ENCODE results near the gene KLF6. TPM values are rescaled to one million over a fixed set of nuclear protein-coding genes. Genes with fewer than 3 reads are reported as not detected.

Gene KLF6
- total RNA-seq, 1 donor from 2014 or later = 88.6 TPM

GRCh38 chr10:3782146-3782450 is 2.9 kb downstream of the KLF6 start:
- TF ChIP-seq, protein P1, sequence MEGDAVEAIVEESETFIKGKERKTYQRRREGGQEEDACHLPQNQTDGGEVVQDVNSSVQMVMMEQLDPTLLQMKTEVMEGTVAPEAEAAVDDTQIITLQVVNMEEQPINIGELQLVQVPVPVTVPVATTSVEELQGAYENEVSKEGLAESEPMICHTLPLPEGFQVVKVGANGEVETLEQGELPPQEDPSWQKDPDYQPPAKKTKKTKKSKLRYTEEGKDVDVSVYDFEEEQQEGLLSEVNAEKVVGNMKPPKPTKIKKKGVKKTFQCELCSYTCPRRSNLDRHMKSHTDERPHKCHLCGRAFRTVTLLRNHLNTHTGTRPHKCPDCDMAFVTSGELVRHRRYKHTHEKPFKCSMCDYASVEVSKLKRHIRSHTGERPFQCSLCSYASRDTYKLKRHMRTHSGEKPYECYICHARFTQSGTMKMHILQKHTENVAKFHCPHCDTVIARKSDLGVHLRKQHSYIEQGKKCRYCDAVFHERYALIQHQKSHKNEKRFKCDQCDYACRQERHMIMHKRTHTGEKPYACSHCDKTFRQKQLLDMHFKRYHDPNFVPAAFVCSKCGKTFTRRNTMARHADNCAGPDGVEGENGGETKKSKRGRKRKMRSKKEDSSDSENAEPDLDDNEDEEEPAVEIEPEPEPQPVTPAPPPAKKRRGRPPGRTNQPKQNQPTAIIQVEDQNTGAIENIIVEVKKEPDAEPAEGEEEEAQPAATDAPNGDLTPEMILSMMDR (IDR thresholded peaks at IDR 0.05; ENCODE audit: partially characterized antibody, unreplicated experiment) = no peak

DNA sequence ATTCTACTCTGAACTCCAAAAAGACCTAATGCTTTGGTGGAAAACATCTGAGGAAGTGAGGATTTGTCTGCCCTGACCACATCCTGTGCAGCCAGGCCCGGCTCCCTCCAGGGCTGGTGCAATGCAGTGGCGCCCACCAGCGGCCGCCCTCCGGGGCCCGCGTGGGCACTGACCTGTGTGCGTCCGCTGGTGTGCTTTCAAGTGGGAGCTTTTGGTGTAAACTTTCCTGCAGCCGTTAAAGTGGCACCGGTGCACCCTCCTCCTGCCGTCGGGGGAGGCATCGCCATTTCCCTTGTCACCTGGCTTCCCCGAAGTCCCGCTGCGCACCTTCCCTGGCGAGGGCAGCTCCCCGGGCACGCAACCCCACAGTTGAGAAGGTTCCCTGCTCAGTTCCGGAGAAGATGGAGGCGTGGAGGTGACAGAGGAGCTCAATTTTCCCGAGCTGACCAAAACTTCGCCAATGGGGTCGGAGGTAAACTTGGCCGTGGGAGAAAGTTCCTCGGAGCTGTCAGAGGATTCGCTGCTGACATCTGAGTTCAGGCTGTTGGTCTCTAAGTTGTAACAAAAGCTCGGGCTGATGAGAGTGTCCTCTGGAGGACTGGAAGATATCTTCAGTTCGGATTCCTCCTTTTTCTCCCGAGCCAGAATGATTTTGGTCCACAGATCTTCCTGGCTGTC is 3.4 kb downstream of the KLF6 start:
- H3K36me3 Mint-ChIP-seq (ENCODE audit: unreplicated experiment) = peaks cover 25% of the 10 kb centered on the region
- peaks cover 29% of the 10 kb centered on the region for H3K27me3 Mint-ChIP-seq (ENCODE audit: unreplicated experiment)
- TF ChIP-seq, protein P1 (IDR thresholded peaks at IDR 0.05; ENCODE audit: partially characterized antibody, unreplicated experiment) = no peak
- DNase-seq = no peak
- H3K4me1 Mint-ChIP-seq (ENCODE audit: low read depth, unreplicated experiment) = peaks cover 34% of the 10 kb centered on the region
- H3K4me3 Mint-ChIP-seq (ENCODE audit: unreplicated experiment) = peak overlapping the region; percentile 98
- peak overlapping the region; percentile 98 for H3K27ac Mint-ChIP-seq (ENCODE audit: unreplicated experiment)
- H3K9me3 Mint-ChIP-seq (ENCODE audit: unreplicated experiment) = peaks cover 33% of the 10 kb centered on the region

More at GRCh38 chr10:3782146-3782450, 2.9 kb downstream of the KLF6 start:
- Mint-ChIP-seq H3K4me1 (ENCODE audit: low read depth, unreplicated experiment) (peaks cover 36% of the 10 kb centered on the region), H3K27me3 (ENCODE audit: unreplicated experiment) (peaks cover 29% of the 10 kb centered on the region), H3K36me3 (ENCODE audit: unreplicated experiment) (peaks cover 21% of the 10 kb centered on the region), H3K27ac (ENCODE audit: unreplicated experiment) (peak overlapping the region; percentile 98), H3K9me3 (ENCODE audit: unreplicated experiment) (peaks cover 38% of the 10 kb centered on the region), H3K4me3 (ENCODE audit: unreplicated experiment) (peak overlapping the region; percentile 98)
- DNase-seq = no peak

DNA sequence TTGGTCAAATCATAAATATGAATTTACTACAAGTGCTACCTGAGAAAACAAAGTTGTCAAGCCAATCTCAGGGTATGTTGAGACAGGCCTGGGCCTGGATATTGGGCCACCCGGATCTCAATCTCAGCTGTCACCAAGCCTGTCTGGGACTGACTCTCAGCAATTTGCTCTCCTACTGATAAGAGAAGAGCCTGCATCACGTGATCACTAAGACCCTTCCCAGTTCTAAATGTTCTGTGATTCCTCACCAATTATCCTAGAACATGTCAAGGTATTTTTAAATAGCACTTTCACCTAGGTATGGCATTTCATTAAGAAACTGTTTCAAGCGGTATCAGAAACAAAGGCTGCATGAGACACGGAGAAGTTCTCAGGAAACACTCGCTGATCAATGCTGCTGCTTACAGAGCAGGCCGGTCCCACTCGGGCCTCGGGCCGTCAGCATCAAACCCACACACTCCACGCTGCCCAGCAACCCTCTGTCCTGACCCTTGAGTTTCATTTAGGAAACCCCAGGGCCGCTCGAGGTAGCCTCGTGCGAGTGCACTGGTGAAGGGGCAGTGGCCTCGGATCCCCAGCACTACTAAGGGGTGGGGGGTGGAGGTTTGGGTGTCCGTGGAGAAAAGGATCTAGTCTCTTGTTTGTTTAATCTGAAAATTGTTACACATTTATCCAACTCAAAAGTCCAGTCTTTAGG is 4.1 kb downstream of the KLF6 start:
- H3K4me3 Mint-ChIP-seq (ENCODE audit: unreplicated experiment) = peak overlapping the region; percentile 98
- TF ChIP-seq, protein P1 (IDR thresholded peaks at IDR 0.05; ENCODE audit: partially characterized antibody, unreplicated experiment) = no peak
- peaks cover 32% of the 10 kb centered on the region for H3K4me1 Mint-ChIP-seq (ENCODE audit: low read depth, unreplicated experiment)
- peaks cover 25% of the 10 kb centered on the region for H3K27me3 Mint-ChIP-seq (ENCODE audit: unreplicated experiment)
- peaks cover 27% of the 10 kb centered on the region for H3K9me3 Mint-ChIP-seq (ENCODE audit: unreplicated experiment)
- no peak for DNase-seq
- H3K27ac Mint-ChIP-seq (ENCODE audit: unreplicated experiment) = no peak overlapping the region
- H3K36me3 Mint-ChIP-seq (ENCODE audit: unreplicated experiment) = peaks cover 25% of the 10 kb centered on the region

DNA sequence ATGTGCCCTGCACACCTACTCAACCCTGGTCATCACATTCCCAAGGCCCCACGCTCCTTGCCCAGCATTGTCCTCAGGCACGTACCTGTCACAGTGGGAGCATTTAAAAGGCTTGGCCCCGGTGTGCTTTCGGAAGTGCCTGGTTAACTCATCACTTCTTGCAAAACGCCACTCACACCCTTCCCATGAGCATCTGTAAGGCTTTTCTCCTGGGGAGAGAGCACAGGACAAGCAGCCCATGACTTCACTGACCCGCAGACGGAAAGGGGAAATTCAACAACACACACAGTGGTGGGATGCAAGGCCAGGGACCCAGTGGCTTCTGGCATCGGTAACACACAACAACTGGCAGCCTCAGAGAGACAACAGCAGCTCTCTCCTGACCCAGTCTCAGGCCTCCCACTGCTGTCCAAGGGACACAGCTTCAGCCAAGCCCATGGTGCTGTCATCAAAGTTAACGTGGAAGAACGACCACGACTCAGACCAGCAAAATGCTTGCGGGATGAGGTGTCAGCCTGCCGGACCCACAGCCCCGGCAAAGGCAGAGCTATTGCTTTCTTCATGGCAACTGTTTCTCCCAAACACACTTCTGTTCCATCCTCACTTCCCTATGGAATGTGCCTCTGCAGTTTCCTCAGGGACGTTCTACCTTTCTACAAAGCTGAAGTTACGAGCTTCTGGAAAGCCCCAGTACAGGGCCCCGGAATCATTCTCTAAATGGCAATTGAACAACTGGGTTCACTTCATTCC is 4.8 kb downstream of the KLF6 start:
- peaks cover 24% of the 10 kb centered on the region for H3K27me3 Mint-ChIP-seq (ENCODE audit: unreplicated experiment)
- H3K4me1 Mint-ChIP-seq (ENCODE audit: low read depth, unreplicated experiment) = peaks cover 39% of the 10 kb centered on the region
- H3K4me3 Mint-ChIP-seq (ENCODE audit: unreplicated experiment) = peak overlapping the region; percentile 98

More for the DNA sequence above, 4.8 kb downstream of the KLF6 start:
- Mint-ChIP-seq H3K36me3 (ENCODE audit: unreplicated experiment) (peaks cover 25% of the 10 kb centered on the region), H3K27ac (ENCODE audit: unreplicated experiment) (no peak overlapping the region), H3K9me3 (ENCODE audit: unreplicated experiment) (peaks cover 27% of the 10 kb centered on the region)
- TF ChIP-seq, protein P1 (IDR thresholded peaks at IDR 0.05; ENCODE audit: partially characterized antibody, unreplicated experiment) = no peak
- no peak for DNase-seq

Measured in glutamatergic neuron (in vitro differentiated cells).